Neural cell (in vitro differentiated cells): Measurements from ENCODE around the gene P2RX1.

Experiments
- POLR2AphosphoS5 ChIP-seq: IDR thresholded peaks from 2 replicates; pipeline ENCODE4 v1.6.1; 2012
- SMC3 ChIP-seq: fragments of 450-650 bp; conservative IDR thresholded peaks from 2 replicates; pipeline ENCODE4 v1.6.1; 2014; ENCODE audit warnings: antibody characterized with exemption, mild to moderate bottlenecking, moderate library complexity; ENCODE audit not compliant: poor library complexity
- TF ChIP-seq, protein P1 (sequence below): fragments of 450-650 bp; IDR thresholded peaks from 2 replicates; pipeline ENCODE4 v1.5.1; 2014; ENCODE audit warnings: antibody characterized with exemption, mild to moderate bottlenecking, moderate library complexity; ENCODE audit not compliant: poor library complexity, severe bottlenecking

DNA sequence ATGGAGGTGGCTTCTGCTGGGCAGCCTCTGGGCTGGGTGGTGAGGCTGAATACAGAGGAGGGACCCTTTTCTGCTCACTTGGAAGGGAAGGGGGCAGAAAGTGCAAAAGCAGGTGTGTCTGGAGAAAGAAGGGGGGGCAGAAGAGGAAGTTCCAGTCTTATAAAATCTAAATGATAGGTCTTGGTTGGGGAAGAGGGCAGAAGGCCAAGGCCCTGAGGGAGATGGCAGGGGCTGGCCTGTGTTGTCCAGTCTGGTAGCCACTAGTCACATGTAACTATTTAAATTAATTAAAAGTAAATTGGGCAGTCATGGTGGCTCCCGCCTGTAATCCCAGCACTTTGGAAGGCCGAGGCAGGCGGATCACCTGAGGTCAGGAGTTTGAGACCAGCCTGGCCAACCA lies 20.9 kb downstream of the P2RX1 start:
- TF ChIP-seq, protein P1, sequence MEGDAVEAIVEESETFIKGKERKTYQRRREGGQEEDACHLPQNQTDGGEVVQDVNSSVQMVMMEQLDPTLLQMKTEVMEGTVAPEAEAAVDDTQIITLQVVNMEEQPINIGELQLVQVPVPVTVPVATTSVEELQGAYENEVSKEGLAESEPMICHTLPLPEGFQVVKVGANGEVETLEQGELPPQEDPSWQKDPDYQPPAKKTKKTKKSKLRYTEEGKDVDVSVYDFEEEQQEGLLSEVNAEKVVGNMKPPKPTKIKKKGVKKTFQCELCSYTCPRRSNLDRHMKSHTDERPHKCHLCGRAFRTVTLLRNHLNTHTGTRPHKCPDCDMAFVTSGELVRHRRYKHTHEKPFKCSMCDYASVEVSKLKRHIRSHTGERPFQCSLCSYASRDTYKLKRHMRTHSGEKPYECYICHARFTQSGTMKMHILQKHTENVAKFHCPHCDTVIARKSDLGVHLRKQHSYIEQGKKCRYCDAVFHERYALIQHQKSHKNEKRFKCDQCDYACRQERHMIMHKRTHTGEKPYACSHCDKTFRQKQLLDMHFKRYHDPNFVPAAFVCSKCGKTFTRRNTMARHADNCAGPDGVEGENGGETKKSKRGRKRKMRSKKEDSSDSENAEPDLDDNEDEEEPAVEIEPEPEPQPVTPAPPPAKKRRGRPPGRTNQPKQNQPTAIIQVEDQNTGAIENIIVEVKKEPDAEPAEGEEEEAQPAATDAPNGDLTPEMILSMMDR: no peak
- TF ChIP-seq POLR2AphosphoS5 (no peak), SMC3 (no peak)
